NB4 (cell line): ENCODE data around the gene FUCA1.

Experiments used
- CTCF ChIP-seq: IDR thresholded peaks from one replicate; pipeline ENCODE4 v1.5.1; 2012; ENCODE audit warnings: low read depth, low read length
- MAX ChIP-seq: IDR thresholded peaks from 2 replicates; pipeline ENCODE4 v1.6.1; 2011; ENCODE audit warnings: low read depth, low read length
- MYC ChIP-seq: IDR thresholded peaks from 2 replicates; pipeline ENCODE4 v1.6.1; 2011; ENCODE audit warnings: low read depth, low read length
- POLR2A ChIP-seq: IDR thresholded peaks from 2 replicates; pipeline ENCODE4 v1.6.1; 2011; ENCODE audit warnings: mild to moderate bottlenecking; ENCODE audit not compliant: insufficient read length; ENCODE audit errors: extremely low read depth

GRCh38 chr1:23799255-23799569, 68.9 kb downstream of the FUCA1 start:
- TF ChIP-seq POLR2A (no peak), CTCF (no peak), MYC (no peak), MAX (no peak)
